GM19099 (cell line): ENCODE data around the gene HIF1A.

Experiments used
- POLR2A ChIP-seq: IDR thresholded peaks from 3 replicates; pipeline ENCODE4 v1.6.1; 2011; ENCODE audit warnings: low read depth; ENCODE audit not compliant: insufficient read length; ENCODE audit errors: extremely low read depth

The HIF1A gene

GRCh38 chr14:61718039-61718438 lies 22.7 kb downstream of the HIF1A start:
- no peak for TF ChIP-seq POLR2A

- no peak for TF ChIP-seq POLR2A
These were observed 24.3 kb downstream of the HIF1A start for GRCh38 chr14:61719344-61720293.

GRCh38 chr14:61720294-61720661 lies 25.0 kb downstream of the HIF1A start:
- no peak for TF ChIP-seq POLR2A

GRCh38 chr14:61720741-61721140 lies 25.4 kb downstream of the HIF1A start:
- TF ChIP-seq POLR2A: no peak

GRCh38 chr14:61724133-61724532 lies 28.8 kb downstream of the HIF1A start:
- no peak for TF ChIP-seq POLR2A

GRCh38 chr14:61726778-61727658 lies 31.7 kb downstream of the HIF1A start:
- TF ChIP-seq POLR2A: no peak

GRCh38 chr14:61730756-61731373 lies 35.6 kb downstream of the HIF1A start:
- no peak for TF ChIP-seq POLR2A

GRCh38 chr14:61733972-61734371 lies 38.7 kb downstream of the HIF1A start:
- TF ChIP-seq POLR2A: no peak

- TF ChIP-seq POLR2A: no peak
These were observed 41.4 kb downstream of the HIF1A start for GRCh38 chr14:61736751-61737150.

GRCh38 chr14:61737915-61738314 lies 42.6 kb downstream of the HIF1A start:
- TF ChIP-seq POLR2A: no peak

- no peak for TF ChIP-seq POLR2A
These were observed 43.8 kb downstream of the HIF1A start for GRCh38 chr14:61739133-61739532.

- TF ChIP-seq POLR2A: no peak
These were observed 47.1 kb downstream of the HIF1A start for GRCh38 chr14:61742371-61742770.

GRCh38 chr14:61744238-61744637 lies 48.9 kb downstream of the HIF1A start:
- TF ChIP-seq POLR2A: no peak

GRCh38 chr14:61746881-61747280 lies 51.6 kb downstream of the HIF1A start:
- no peak for TF ChIP-seq POLR2A

- no peak for TF ChIP-seq POLR2A
These were observed 52.0 kb downstream of the HIF1A start for GRCh38 chr14:61747342-61747741.

GRCh38 chr14:61749264-61749663 lies 54.0 kb downstream of the HIF1A start:
- TF ChIP-seq POLR2A: no peak

- TF ChIP-seq POLR2A: no peak
These were observed 54.6 kb downstream of the HIF1A start for GRCh38 chr14:61749867-61750266.
